ENCODE data around the gene TECRL.

DNA sequence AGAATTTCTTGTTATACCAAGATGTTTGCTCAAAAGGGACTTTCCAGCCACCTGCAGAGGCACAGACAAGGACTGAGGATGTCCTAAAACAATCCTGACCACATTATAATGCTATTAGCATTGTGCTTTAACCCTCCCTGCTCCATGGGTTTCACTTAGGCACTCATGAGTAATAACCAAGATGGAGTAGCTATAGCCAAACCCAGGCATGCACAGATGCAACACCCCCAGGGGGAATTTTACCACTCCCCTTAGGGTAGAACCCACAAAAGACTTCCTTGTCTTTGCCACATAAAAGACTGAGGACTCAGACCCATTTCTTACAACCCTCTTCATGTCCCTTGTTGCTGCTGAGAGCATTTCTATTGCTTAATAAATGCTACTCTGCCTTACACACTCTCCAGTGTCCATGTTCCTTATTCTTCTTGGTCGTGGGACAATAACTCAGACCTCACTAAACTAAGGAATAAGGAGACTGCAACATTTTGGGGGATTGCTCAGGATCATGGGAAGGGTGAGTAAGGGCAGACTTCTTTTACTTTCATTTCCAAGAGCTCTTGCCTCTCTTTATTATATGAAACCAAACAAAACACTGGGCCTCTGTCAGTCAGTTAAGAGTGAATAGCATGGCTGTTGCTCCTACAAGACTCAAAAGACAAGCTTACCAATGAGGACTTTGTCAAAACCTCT, 103.5 kb downstream of the TECRL start:
- TF ChIP-seq, protein P1, sequence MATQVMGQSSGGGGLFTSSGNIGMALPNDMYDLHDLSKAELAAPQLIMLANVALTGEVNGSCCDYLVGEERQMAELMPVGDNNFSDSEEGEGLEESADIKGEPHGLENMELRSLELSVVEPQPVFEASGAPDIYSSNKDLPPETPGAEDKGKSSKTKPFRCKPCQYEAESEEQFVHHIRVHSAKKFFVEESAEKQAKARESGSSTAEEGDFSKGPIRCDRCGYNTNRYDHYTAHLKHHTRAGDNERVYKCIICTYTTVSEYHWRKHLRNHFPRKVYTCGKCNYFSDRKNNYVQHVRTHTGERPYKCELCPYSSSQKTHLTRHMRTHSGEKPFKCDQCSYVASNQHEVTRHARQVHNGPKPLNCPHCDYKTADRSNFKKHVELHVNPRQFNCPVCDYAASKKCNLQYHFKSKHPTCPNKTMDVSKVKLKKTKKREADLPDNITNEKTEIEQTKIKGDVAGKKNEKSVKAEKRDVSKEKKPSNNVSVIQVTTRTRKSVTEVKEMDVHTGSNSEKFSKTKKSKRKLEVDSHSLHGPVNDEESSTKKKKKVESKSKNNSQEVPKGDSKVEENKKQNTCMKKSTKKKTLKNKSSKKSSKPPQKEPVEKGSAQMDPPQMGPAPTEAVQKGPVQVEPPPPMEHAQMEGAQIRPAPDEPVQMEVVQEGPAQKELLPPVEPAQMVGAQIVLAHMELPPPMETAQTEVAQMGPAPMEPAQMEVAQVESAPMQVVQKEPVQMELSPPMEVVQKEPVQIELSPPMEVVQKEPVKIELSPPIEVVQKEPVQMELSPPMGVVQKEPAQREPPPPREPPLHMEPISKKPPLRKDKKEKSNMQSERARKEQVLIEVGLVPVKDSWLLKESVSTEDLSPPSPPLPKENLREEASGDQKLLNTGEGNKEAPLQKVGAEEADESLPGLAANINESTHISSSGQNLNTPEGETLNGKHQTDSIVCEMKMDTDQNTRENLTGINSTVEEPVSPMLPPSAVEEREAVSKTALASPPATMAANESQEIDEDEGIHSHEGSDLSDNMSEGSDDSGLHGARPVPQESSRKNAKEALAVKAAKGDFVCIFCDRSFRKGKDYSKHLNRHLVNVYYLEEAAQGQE (tag by site-specific recombination; IDR thresholded peaks at IDR 0.05) = no peak
- TF ChIP-seq, protein P2, sequence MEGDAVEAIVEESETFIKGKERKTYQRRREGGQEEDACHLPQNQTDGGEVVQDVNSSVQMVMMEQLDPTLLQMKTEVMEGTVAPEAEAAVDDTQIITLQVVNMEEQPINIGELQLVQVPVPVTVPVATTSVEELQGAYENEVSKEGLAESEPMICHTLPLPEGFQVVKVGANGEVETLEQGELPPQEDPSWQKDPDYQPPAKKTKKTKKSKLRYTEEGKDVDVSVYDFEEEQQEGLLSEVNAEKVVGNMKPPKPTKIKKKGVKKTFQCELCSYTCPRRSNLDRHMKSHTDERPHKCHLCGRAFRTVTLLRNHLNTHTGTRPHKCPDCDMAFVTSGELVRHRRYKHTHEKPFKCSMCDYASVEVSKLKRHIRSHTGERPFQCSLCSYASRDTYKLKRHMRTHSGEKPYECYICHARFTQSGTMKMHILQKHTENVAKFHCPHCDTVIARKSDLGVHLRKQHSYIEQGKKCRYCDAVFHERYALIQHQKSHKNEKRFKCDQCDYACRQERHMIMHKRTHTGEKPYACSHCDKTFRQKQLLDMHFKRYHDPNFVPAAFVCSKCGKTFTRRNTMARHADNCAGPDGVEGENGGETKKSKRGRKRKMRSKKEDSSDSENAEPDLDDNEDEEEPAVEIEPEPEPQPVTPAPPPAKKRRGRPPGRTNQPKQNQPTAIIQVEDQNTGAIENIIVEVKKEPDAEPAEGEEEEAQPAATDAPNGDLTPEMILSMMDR (tag by site-specific recombination; IDR thresholded peaks at IDR 0.05) = no peak
- TF ChIP-seq ZFP37 (tag by site-specific recombination; IDR thresholded peaks at IDR 0.05) (no peak), ZNF138 (tag by site-specific recombination; IDR thresholded peaks at IDR 0.05; ENCODE audit: borderline replicate concordance) (no peak)
- TF ChIP-seq, protein P3, sequence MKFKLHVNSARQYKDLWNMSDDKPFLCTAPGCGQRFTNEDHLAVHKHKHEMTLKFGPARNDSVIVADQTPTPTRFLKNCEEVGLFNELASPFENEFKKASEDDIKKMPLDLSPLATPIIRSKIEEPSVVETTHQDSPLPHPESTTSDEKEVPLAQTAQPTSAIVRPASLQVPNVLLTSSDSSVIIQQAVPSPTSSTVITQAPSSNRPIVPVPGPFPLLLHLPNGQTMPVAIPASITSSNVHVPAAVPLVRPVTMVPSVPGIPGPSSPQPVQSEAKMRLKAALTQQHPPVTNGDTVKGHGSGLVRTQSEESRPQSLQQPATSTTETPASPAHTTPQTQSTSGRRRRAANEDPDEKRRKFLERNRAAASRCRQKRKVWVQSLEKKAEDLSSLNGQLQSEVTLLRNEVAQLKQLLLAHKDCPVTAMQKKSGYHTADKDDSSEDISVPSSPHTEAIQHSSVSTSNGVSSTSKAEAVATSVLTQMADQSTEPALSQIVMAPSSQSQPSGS (tag by site-specific recombination; IDR thresholded peaks at IDR 0.05; ENCODE audit: low read depth) = no peak
- TF ChIP-seq, protein P4, sequence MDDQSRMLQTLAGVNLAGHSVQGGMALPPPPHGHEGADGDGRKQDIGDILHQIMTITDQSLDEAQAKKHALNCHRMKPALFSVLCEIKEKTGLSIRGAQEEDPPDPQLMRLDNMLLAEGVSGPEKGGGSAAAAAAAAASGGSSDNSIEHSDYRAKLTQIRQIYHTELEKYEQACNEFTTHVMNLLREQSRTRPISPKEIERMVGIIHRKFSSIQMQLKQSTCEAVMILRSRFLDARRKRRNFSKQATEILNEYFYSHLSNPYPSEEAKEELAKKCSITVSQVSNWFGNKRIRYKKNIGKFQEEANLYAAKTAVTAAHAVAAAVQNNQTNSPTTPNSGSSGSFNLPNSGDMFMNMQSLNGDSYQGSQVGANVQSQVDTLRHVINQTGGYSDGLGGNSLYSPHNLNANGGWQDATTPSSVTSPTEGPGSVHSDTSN (CRISPR knock-in tag; IDR thresholded peaks at IDR 0.05) = no peak
- TF ChIP-seq, protein P5, sequence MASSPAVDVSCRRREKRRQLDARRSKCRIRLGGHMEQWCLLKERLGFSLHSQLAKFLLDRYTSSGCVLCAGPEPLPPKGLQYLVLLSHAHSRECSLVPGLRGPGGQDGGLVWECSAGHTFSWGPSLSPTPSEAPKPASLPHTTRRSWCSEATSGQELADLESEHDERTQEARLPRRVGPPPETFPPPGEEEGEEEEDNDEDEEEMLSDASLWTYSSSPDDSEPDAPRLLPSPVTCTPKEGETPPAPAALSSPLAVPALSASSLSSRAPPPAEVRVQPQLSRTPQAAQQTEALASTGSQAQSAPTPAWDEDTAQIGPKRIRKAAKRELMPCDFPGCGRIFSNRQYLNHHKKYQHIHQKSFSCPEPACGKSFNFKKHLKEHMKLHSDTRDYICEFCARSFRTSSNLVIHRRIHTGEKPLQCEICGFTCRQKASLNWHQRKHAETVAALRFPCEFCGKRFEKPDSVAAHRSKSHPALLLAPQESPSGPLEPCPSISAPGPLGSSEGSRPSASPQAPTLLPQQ (tag by site-specific recombination; IDR thresholded peaks at IDR 0.05) = no peak
